GM19238 (cell line): ENCODE results near the gene ZNF653.

Experiments
- DNase-seq: peaks from one replicate; pipeline ENCODE4 v3.0.0; 2011; ENCODE audit warnings: low spot score; ENCODE audit not compliant: insufficient read length

ZNF653 gene, protein sequence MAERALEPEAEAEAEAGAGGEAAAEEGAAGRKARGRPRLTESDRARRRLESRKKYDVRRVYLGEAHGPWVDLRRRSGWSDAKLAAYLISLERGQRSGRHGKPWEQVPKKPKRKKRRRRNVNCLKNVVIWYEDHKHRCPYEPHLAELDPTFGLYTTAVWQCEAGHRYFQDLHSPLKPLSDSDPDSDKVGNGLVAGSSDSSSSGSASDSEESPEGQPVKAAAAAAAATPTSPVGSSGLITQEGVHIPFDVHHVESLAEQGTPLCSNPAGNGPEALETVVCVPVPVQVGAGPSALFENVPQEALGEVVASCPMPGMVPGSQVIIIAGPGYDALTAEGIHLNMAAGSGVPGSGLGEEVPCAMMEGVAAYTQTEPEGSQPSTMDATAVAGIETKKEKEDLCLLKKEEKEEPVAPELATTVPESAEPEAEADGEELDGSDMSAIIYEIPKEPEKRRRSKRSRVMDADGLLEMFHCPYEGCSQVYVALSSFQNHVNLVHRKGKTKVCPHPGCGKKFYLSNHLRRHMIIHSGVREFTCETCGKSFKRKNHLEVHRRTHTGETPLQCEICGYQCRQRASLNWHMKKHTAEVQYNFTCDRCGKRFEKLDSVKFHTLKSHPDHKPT

DNA sequence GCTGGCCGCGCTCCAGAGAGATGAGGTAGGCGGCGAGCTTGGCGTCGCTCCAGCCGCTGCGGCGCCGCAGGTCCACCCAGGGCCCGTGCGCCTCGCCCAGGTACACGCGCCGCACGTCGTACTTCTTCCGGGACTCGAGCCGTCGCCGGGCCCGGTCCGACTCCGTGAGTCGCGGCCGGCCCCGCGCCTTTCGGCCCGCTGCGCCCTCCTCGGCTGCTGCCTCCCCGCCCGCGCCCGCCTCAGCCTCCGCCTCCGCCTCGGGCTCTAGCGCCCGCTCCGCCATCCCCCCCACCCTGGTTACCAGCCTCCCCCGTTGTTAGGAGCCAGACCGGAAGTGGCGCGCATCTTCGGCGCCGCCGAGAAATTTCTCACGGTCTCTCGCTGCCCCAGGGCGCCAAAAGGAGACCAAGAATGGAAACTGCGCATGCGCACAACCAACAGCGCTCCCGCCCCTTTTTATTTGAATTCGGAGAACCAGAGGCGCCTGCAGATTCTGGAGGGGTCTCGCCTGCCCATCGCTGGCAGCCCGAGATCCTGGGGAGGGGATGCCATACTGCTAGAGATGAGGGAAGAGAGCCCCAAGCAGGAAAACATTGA, at the start of gene ZNF653:
ZNF653 (minus strand) TSS at position 336 of the 597 bp plus-strand sequence; CDS start at position 283, 53 bp downstream.
- DNase-seq = peak; percentile 97

DNA sequence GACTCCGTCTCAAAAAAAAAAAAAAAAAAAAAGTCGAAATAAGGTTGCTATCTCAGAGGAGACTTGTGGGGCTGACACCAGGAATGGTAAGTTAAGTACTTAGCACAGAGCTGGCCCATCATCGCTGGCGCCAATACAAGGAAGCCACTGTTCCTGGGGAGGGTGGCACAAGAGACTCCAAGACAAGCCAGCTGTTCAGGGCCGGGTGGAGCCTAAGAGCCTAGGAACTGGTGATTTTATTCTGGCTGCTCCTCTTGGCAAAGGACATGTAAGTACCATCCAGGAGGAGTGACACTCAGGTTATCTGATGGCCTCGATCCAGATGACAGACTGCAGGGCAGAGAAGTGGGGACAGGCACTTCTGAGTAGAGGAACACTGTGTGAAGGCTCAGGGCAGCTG, 49.6 kb upstream of the ZNF653 start:
- no peak for DNase-seq

DNA sequence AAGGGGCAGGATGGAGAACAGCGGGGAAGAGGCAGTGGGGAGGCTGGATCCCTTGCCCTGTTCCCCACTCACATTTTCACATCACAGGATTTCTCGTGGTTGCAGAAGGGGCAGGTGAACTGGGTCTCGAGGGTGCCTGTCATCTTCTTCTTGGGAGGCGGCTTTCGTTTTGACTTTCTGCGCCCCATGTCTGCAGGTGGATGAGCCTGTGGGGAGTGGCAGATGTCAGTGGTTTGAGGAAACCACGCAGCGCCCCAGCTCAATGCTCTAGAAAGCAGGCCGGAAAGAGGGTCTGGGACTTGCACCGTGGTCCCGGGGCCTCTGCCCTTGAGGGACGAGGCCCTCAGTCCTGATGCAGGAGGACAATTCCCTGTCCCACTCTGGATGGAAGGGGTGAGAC, 48.5 kb upstream of the ZNF653 start:
- no peak for DNase-seq

DNA sequence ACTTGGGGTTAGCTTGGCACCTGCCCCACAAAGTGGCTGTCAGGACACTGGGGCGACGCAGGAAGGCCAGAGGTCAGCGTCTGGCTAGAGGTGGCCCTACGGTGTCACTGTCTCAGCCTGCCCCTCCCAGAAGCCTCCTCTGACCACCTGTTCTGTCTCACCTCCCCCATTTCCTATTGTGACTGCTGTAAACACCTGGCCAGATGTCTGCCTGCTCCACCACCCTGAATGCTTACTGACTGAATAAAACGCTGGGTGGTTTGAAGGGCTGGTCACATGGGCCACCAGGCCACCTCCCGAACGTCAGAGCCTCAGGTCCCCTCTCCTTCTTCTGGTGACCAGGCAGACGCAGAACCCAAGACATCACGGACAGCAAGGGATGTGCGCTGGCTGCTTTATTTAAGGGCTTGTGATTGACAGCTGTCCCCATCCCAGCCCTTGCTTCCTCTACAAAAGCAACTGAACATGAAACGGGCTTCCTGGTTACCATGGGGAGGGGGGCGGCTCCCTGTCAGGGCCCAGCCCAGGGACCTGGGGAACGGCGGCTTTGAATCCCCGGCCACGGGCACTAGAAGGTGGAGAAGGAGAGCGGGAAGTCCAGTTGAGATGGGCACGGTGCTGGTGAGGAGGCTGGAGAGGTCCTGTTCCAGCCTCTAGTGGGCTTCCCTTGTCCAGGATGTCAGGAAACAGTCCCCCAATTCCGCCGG, 47.2 kb upstream of the ZNF653 start:
- DNase-seq = no peak

DNA sequence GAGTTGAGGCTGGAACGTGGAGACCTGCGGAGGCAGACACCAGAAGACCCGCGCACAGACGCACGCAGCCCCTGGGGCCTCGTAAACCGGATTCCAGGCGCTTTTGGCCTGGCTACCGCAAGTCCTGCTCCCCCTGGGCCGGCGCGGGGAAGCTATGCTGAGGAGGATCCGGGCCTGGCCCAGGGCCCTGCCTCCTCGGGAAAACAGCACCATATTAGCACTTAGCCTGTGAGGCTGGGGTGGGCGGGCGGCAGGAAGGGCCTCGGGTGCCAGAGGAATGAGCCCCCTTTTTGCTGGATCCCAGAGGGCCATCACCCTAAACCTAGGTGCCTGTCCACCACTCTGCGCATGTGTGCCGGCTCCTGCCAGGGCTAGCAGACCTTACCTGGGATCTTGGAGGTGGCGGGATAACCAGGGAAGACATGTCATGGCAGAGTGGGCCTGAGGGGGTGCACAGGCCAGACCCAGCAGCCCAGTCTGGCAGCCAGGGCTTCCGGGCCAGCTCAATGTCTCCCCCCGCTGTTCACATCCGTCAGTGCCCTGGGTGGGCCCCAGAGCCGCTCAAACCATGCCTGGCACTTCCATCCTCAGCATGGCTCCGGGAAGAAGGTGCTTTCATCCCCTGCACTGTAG, 46.1 kb upstream of the ZNF653 start:
- no peak for DNase-seq

DNA sequence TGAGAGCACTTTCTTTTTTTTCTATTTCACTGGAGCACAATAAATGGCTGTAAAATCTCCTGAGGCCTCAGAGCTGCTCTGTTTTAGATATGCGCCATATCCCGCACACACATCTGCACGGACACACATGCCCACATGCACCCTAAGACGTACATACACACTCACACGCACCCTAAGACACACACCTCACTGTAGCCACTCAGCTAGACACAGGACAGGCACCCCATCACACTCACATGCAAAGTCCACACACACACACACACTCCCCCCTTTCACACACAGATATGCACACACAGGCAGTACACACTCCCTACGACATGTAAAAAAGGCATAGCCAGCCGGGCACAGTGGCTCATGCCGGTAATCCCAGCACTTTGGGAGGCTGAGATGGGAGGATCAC, 44.6 kb upstream of the ZNF653 start:
- no peak for DNase-seq

DNA sequence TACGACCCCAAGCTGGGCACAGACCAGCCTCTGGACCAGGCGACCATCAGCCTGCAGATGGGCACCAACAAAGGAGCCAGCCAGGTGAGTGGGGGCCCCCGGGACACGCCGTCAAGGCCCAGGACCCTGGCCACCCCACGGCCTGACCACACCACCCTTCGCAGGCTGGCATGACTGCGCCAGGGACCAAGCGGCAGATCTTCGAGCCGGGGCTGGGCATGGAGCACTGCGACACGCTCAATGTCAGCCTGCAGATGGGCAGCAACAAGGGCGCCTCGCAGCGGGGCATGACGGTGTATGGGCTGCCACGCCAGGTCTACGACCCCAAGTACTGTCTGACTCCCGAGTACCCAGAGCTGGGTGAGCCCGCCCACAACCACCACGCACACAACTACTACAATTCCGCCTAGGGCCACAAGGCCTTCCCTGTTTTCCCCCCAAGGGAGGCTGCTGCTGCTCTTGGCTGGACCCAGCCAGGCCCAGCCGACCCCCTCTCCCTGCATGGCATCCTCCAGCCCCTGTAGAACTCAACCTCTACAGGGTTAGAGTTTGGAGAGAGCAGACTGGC, 43.8 kb upstream of the ZNF653 start:
- no peak for DNase-seq

DNA sequence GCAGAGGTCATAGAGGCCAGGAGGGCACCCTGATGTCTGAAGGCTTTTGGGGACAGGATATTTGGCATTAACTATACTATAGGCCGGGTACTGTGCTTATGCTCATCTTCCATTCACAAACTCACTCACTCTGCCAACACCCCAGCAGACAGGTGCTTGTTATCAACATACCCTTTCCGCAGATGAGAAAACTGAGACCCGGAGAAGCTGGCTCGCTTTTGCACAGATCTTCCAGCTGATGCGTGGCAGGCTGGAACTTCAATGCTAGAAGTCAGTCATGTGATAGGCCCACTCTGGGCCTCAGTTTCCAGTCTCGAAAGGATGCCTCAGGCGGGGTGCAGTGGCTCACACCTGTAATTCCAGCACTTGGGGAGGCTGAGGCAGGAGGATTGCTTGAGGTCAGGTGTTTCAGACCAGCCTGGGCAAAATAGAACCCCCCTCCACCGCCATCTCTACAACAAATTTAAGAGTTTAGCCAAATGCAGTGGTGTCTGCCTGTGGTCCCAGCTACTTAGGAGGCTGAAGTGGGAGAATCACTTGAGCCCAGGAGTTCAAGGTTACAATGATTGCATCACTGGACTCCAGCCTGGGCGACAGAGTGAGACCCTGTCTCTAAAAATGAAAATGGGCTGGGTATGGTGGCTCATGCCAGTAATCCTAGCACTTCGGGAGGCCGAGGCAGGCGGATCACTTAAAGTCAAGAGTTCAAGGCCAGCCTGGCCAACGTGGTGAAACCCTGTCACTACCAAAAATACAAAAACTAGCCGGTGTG, 42.5 kb upstream of the ZNF653 start:
- DNase-seq = no peak

DNA sequence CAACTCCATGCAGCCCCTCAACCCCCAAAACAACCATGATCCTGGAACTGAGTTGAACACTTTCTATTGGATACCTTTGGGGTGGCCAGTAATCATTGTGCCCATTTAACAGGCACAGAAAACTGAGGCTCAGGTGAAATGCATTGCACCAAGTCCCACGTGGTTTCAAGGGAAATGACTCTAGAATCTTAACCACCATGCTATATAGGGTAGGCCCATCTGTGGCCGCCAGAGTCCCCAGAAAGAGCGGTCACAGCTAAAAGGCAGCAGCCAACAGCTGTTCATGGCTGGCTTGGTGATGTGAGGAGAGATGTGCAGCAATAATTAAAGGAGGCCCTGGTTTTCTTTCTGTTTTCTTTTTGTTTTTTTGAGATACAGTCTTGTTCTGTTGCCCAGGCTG, 35.6 kb upstream of the ZNF653 start:
- DNase-seq = no peak

DNA sequence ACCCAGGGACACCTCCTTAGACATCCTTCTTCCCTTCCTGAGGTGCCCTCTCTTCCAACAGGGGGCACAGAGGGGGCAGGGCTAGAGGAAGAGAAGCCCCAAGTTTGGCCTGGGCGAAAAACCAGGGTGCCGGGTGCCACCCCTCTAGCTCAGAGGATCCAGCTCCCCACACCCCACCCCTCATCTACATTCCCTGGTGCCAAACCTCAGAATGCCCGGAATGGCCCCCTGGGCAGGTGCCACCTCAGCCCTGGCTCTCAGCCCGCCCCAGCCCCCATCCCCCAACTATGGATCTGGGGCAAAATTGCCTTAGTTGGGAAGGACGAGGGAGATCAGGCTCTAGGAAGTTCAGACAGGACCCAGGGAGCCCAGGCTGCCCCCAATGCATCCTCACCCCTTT, 35.0 kb upstream of the ZNF653 start:
- no peak for DNase-seq

DNA sequence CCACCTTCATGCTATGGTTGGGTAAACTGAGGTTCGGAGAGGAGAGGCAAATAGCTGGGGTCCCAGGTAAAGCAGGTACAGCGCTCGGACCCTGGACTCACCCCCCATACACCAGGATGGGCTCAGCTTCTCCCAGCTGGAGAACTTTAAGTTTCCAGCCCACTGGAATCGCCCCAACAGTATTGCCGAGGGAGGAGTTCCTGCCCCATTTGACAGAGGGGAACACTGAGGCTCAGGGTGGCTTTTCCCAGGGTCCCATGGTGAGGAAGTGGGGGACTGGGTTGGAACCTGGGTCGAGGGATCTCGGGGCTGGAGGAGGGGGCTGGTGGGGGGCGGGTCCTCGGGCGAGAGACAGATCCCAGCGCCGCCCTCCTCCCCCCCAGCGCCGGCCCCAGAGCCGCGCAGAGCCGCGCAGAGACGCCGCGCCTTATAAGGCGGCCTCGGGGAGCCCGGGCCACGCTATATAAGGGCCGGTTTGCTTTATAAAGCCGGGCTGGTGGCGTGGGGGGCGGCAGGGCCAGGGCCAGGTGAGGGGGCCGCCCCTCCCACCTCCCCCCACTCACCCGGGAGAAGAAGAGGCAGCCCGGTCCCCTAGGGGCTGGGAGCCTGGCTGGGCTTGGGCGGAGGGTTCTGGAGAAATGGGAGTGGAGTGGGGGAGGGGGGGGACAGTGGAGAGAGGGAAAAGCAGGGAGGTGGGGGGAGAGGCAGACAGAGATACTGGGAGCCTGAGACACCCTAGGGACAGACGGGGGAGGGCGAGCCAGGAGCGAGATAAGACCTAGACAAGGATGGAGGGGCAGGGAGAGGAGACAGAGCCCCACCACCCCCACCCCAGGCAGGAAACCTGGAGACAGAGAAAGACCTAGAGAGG, 34.1 kb upstream of the ZNF653 start:
- no peak for DNase-seq

DNA sequence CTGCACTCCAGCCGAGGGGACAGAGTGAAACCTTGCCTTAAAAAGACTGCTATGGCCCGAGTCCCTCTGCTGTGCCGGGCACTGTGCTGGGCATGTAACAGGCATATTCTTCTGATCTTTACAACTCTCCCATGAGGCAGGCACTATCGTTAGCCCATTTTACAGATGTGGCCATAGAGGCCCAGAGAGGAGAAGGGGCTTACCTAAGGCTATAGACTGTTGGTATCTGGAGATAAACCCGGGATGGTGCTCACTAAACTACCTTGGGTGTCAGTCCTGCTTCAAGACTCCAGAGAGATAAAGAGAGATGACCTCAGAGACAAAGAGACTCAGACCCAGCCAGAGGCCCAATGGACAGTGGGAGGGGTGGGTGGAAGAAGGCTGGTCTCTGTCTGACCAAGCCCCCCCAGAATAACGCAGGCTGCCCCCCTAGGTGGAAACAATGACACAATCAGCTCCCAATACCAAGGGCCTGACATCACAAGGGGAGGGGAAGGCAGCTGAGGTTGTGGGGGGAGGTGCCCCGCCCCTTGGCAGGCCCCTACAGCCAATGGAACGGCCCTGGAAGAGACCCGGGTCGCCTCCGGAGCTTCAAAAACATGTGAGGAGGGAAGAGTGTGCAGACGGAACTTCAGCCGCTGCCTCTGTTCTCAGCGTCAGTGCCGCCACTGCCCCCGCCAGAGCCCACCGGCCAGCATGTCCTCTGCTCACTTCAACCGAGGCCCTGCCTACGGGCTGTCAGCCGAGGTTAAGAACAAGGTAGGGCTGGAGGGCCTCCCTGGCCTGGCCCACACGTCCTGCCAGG, 32.8 kb upstream of the ZNF653 start, which contains the start of gene CNN1:
CNN1 (plus strand) TSS at position 620 of the 805 bp plus-strand sequence; CDS start at position 697, 77 bp downstream.
- DNase-seq = no peak

DNA sequence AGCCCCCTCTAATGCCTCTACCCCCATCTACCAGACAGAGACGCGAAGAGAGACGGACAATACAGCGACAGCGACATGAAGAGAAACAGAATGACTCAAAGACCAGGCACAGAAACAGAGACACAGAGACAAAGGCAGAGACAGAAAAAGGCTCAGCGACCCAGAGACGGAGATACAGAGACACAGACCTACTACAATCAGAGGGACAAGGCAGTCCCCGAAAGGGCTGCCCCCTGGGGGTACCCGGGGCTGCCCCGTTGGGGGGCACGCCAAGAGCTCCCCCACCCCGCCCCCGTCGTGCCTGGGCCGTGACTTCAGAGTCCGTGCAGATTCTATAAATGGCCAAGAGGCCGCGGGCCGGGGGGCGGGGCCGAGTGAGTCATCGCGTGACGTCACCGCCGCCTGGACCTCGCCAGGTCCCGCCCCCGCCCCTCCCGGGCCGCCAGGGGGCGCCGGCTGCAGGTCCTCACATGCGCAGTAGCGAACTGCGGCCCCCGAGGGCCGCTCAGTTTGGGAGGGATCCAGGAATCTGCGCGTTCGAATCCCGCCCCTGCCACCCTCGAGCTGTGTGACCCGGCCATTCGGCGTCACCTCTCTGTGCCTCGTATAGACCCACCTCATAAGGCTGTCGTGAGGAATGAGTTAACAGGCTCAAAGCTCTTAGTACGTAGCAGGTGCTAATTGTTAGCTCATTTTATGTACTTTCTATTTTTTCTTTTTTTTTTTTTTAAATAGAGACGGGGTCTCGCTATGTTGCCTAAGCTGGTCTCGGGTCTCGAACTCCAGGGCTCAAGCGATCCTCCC, 30.4 kb upstream of the ZNF653 start:
- DNase-seq = peak; percentile 92

DNA sequence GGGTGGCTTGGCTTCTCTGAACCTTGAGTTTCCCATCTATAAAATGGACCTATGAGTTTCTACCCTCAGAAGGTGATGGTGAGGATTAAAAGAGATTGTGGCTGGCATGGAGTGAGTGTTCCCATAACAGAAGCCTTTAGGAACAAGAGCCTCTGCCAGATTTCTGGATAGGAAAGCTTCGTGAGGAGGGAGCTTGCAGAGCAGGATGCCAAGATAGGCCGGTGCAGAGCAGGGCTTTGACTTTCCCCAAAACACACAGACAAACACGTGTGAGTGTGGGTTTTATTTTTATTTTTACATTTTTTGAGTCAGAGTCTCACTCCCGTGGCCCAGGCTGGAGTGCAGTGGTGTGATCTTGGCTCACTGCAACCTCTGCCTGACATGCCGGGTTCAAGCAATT, 29.3 kb upstream of the ZNF653 start:
- DNase-seq = no peak

DNA sequence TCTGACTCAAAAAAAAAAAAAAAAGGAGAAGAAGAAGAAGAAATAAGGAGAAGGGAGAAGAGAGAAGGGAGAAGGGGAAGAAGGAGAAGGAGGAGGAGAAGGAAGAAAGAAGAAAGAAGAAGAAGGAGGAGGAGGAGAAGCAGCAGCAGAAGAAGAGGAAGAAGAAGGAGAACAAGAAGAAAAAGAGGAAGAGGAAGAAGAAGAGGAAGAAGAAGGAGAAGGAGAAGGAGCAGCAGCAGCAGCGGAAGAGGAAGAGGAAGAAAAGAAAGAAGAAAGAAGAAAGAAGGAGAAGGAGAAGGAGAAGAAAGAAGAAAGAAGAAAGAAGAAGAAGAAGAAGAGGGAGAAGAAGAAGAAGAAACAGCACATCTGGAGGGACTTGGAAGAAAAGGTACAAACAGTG, 28.9 kb upstream of the ZNF653 start:
- no peak for DNase-seq

DNA sequence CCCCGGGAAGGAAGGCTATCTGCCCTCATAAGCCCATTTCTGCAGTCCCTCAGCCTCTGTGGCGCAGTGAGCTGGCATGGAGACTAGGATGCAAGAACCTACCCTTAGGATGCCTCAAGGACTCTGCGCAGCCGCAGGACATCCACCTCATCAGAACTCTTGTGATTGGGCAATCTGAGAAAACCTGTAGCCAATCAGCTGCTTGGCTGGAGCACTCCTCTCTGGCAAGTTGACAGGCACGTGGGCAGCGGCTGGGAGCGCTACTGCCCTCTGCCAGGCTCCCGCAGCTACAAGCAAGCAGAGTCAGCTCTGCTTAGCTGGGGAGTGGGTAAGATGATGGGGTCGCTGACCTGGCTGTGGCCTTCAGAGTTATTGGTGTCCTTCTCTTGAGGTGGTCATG, 24.8 kb upstream of the ZNF653 start:
- DNase-seq = no peak

DNA sequence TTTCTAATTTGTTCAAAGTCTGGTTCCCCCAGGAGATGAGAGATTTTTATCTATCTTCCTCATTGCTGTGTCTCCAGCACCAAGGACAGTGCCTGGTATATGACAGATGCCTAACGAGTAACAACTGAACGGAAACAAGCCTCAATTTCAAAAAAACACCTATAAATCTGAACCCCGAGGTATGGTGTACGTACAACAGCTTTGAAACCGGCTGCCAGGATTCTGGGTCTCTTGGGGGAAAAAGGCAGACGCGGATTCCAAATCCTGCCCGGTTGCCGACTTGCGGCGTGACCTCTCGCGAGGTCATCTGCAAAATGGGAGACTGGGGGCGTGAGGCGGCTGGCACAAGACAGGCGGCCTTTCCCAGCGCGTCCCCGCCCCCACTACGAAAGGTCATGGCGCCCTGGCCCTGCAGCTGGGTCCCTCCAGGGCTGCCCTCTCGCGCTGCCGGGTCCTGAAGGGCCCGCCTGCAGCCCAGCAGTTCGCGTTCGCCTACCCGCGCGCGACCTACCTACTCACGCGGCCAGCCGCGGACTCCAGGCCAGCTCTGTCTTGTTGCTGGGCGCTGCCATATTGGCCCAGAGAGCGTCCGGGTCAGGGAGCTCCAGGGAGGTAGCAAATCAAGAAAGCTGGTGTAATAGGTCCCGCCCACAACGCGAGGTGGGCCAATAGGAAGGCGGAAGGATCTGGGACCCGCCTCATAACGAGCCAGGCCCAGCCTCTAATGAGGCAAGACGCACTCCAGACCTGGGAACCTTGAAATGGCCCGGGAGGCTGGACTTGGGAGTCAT, 23.1 kb upstream of the ZNF653 start, which contains the start of gene ECSIT:
ECSIT (minus strand) TSS at position 584 of the 791 bp plus-strand sequence. CDS start 9,964 bp downstream, outside the sequence.
- peak; percentile 99 for DNase-seq
